NCI-H345 (cell line): ENCODE measurements around the gene SIN3A.

Source experiments
- DNase-seq: peaks from one replicate; lab custom pipeline; 2025; lab: John Stamatoyannopoulos, UW

SIN3A gene

GRCh38 chr15:75371901-75372688 is 79.4 kb downstream of the SIN3A start:
- no peak for DNase-seq

- no peak for DNase-seq
These were observed 80.0 kb downstream of the SIN3A start for GRCh38 chr15:75371486-75371885.

DNA sequence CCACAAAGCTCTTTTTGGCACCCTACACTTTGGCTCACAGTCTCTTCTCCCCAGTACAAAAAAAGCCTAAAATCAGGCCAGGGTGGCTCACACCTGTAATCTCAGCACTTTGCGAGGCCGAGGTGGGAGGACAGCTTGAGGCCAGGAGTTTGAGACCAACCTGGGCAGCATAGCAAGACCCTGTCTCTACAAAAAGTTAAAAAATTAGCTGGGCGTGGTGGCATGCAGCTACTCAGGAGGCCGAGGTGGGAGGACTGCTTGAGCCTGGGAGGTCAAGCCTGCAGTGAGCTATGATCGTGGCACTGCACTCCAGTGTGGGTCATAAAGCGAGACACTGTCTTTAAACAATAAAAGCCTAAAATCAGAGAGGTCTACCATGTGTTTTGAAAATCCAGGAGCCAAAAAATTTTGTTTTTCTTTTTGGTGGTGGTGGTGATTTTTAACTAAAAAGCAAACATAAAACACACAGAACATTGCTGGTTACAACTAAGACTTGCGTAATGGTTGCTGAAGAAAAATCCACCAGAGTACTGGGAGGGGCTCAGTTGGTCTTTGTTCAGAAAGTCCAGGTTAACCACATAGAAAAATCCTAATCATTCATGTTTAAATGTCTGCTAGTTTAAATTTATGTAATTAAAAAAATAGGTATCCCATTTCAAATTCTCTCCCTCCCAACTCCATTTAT is 81.5 kb downstream of the SIN3A start:
- no peak for DNase-seq

GRCh38 chr15:75368689-75369239 is 82.7 kb downstream of the SIN3A start:
- peak; percentile 33 for DNase-seq

DNA sequence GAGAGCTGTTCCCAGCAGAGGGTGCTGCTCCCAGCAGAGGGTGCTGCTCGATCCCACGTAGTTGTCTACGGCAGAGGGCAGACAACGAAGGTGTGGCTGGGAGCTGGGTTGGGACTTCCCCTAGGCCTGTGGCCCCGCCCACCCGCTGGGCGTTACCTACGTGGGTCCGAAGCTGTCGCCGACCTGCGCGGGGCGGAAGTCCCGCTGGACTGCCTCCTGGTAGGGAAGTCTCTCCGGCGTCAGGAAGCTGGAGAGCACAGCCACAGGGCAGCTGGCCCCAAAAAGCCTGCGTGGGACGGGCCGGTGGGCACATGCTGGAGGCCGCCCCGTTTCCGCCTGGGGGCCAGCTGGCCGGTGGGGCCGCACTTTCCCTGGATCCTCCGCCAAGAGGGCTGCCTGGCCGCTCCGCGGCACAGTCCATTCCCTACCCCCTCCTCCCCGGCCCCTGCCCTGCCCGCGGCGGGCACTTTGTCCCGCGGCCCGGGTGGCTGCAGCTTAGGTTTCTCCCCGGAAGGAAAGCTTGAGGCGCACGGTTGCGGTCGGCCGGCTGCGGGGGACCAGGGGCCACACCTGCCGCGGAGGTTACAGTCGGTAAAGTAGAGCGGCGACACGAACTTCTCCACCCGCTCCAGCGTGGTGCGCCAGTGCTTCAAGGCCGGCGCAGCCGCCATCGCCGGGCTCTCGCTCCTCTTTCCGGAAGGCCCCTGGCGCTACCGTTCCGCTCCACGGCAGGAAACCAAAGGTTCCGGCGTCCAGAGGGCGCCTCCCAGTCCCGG is 83.4 kb downstream of the SIN3A start, which contains the start of gene MAN2C1:
Gene MAN2C1 (minus strand): TSS at position 695 of the 776 bp plus-strand sequence. CDS start 24 bp downstream, at position 671.
- DNase-seq = peak; percentile 94

DNA sequence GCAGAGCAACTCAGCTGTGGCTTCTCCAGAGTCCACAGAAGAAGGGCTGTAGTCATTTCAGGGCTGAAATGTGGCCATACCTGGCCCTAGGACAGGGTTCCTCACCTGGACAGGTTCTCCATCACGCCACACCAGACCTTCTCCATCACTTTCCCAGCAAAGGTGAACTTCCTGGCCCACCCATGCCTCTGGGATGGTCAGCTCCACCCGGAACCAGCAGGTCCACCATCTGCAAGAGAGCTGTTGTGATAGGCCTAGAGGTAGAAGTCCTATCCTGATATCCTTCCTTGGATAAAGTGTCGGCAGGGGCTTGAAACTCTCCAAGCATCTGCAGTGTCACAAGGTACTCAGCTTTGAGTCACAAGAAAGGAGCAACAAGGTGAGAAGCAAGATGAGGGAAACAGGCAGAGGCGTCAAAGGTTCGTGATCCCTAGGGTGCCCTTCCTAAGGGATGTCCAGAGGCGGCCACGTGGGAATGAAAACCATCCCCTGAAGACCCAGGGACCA is 84.0 kb downstream of the SIN3A start:
- DNase-seq = no peak

DNA sequence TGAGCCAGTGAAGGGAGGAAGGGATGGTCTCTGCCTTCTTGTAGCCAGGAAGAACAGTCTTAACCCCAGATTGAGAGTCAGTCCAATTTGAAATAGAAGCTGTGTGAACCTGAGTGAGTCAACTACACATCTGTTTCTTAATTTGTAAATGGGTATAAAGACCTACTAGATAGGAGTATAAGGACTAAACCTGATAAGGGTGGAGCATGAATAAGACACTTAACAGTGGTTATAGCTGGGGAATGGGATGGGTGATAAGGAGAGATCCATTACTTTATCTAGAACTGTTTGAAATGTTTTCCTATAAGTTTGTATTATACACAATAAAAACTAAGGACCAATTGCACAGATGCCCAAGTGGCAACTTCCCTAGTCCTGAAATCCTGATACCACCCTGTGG is 84.5 kb downstream of the SIN3A start:
- no peak for DNase-seq

DNA sequence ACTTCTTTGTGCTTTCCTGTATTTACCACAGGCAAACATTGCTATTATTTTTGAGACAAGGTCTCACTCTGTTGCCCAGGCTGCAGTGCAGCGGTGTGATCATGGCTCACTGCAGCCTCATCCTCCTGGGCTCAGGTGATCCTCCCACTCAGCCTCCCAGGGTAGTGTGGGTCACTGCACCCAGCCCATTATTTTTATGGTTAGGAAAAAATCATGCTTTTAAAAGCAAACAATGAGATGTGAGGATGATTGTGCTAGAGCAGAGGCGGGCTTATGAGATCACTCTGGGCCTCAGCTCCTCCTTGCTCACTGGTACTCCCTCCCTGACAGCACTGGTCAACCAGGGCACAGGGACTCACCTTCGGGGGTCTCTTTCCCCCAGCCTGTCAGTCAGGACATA is 85.3 kb downstream of the SIN3A start:
- no peak for DNase-seq

- no peak for DNase-seq
These were observed 86.6 kb downstream of the SIN3A start for GRCh38 chr15:75364881-75365280.

GRCh38 chr15:75363786-75364185 is 87.7 kb downstream of the SIN3A start:
- no peak for DNase-seq

- no peak for DNase-seq
These were observed 88.7 kb downstream of the SIN3A start for GRCh38 chr15:75362642-75363249.

- DNase-seq = no peak
These were observed 89.4 kb downstream of the SIN3A start for GRCh38 chr15:75361989-75362641.

GRCh38 chr15:75361361-75361988 is 90.0 kb downstream of the SIN3A start:
- no peak for DNase-seq

GRCh38 chr15:75360856-75361255 is 90.6 kb downstream of the SIN3A start:
- no peak for DNase-seq

DNA sequence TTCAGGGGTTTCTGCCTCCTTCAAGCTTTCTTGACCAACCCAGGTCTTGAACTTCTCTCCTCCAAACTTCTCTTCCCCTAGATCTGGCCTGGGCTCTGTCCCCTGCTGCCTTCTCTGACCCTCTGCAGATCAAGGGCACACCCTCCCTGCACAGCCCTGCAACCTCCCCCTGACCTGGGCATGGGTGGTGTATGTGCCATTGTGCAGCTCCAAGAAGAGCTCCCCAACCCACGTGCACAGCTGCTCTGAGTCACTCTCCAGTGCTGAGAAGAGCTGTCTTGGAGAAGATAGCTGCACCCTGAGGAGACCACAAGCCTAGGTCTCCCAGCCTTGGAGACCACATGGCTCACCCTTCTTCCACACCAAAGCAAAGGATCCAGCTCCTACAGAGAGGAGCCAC is 91.1 kb downstream of the SIN3A start:
- DNase-seq = no peak

- DNase-seq = no peak
These were observed 91.8 kb downstream of the SIN3A start for GRCh38 chr15:75359537-75360250.

DNA sequence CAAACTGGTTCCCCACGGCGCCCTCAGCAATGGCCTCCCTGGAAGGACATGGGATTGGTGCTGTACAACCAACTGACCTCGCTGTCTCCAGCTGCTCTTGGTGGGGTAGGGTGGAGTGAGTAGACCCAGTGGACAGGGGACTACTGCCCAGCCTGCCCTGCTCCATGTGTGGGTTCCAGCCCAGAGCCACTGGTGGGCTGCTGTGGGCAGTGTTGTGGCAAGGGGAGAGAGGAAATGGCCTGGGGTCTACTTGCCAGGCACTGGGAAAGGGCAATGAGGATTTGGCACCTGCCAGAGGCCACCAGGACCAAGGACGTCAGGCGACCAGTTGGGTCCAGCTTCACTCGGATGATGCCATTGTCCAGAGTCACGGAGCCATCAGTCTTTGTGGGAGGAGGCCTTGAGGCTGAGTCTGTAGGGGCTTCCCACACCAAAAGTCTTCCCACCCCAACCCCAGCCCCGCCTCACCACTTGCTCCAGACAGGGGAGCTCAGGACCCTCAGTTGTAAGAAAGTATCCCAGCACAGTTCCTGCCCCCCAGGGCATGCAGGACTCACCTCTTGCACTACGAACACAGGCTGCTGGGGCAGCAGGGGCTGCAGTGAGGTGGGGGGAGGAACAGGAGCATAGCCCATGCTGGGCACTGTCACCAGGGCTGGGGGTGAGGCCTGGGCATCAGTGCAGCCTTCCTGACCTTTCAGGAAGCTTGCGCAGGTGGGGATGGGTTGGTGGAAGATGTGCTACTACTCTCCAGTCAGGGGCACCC is 92.5 kb downstream of the SIN3A start:
- DNase-seq = no peak

GRCh38 chr15:75357976-75358673 is 93.4 kb downstream of the SIN3A start:
- no peak for DNase-seq

DNA sequence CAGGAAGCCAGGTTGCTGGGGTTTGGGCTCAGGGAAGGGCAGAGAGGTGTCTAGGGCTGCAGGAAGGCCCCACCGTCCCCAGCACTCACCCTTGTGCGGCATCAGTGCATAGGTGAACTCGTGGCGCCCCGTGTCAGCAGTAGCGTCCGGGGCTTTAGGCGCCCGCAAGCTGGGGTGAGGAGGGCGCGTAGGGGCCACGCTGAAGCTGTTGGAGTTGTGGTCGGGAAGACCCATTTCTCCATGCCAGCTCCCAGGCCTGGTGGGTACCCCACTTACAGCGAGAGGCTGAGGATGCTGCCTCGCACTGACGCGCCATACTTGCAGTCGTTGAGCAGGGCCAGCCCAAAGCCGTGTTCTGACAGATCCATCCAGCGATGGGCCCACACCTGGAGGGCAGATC is 95.0 kb downstream of the SIN3A start:
- no peak for DNase-seq
